ENCODE data around the gene CCDC30. TPM values are rescaled to one million over a fixed set of nuclear protein-coding genes. Genes with fewer than 3 reads are reported as not detected.
"Not testable (repeated sequence)": the region's sequence is repeated elsewhere in the genome, so short reads cannot be mapped to it uniquely, and the experiment has no call there.

The CCDC30 gene
- total RNA-seq, 1 donor from 2014 or later = 0.79 TPM

DNA sequence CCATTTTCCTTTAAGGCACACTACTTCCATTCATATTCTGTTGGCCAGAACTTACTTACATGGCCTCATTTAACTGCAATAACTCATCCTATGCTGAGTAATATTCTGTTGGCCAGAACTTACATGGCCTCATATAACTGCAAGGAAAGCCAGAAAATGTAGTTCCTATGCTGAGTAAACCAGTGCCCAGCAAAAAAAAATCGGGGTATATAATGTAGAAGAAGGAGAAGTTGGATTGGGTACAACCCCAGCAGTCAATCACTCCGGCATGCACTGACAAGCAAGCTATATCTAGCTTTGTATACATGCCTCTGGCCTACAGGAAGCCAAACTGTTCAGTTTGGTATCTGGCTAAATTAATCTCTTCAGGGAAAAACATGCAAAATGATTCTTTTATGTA lies 155.8 kb downstream of the CCDC30 start:
- Histone ChIP-seq H3K4me3 (ENCODE audit: low read depth, low read length) (no peak overlapping the region), H3K36me3 (ENCODE audit: control insufficient read depth, insufficient read depth, low read length) (no peaks in the 10 kb centered on the region), H3K27me3 (ENCODE audit: control insufficient read depth, insufficient read depth, low read length) (no peaks in the 10 kb centered on the region)
- FAIRE-seq (no peak), DNase-seq (ENCODE audit: low read depth) (peak; percentile 82)
- TF ChIP-seq, protein P1, sequence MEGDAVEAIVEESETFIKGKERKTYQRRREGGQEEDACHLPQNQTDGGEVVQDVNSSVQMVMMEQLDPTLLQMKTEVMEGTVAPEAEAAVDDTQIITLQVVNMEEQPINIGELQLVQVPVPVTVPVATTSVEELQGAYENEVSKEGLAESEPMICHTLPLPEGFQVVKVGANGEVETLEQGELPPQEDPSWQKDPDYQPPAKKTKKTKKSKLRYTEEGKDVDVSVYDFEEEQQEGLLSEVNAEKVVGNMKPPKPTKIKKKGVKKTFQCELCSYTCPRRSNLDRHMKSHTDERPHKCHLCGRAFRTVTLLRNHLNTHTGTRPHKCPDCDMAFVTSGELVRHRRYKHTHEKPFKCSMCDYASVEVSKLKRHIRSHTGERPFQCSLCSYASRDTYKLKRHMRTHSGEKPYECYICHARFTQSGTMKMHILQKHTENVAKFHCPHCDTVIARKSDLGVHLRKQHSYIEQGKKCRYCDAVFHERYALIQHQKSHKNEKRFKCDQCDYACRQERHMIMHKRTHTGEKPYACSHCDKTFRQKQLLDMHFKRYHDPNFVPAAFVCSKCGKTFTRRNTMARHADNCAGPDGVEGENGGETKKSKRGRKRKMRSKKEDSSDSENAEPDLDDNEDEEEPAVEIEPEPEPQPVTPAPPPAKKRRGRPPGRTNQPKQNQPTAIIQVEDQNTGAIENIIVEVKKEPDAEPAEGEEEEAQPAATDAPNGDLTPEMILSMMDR (IDR thresholded peaks at IDR 0.05; ENCODE audit: insufficient read depth, low read length, severe bottlenecking) = no peak

DNA sequence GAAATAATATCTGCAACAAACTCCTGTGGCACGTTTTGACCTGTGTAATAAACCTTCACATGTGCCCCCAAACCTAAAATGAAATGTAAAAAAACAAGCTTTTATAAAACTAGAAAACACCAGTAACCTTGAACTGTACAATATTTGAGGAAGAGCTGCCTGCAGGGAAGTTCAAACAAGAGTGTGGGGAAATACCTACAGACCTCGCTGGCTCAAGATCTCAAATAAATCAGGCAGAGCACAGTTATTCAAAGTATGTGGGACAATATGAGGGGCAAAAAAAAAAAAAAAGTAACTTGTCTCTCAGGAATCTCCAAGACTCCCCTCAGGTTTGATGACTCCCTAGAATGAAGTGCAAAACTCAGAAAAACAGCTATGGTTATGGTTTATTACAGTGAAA lies 157.2 kb downstream of the CCDC30 start:
- Histone ChIP-seq H3K36me3 (ENCODE audit: control insufficient read depth, insufficient read depth, low read length) (no peaks in the 10 kb centered on the region), H3K4me3 (ENCODE audit: low read depth, low read length) (no peak overlapping the region), H3K27me3 (ENCODE audit: control insufficient read depth, insufficient read depth, low read length) (no peaks in the 10 kb centered on the region)
- no peak for DNase-seq (ENCODE audit: low read depth)
- TF ChIP-seq, protein P1 (IDR thresholded peaks at IDR 0.05; ENCODE audit: insufficient read depth, low read length, severe bottlenecking) = no peak
- no peak for FAIRE-seq

DNA sequence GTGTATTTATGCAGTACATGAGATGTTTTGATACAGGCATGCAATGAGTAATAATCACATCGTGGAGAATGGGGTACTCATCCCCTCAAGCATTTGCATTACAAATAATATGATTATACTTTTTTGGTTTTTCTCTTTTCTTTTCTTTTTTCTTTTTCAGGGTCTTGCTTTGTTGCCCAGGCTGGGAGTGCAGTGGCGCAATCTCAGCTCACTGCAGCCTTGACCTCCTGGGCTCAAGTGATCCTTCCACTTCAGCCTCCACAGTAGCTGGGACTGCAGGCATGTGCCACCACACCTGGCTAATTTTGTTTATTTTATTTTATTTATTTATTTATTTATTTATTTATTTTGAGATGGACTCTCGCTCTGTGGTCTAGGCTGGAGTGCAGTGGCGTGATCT lies 158.1 kb downstream of the CCDC30 start:
- H3K36me3 ChIP-seq (ENCODE audit: control insufficient read depth, insufficient read depth, low read length); H3K4me3 ChIP-seq (ENCODE audit: low read depth, low read length); DNase-seq (ENCODE audit: low read depth); FAIRE-seq; H3K27me3 ChIP-seq (ENCODE audit: control insufficient read depth, insufficient read depth, low read length): not testable (repeated sequence)

DNA sequence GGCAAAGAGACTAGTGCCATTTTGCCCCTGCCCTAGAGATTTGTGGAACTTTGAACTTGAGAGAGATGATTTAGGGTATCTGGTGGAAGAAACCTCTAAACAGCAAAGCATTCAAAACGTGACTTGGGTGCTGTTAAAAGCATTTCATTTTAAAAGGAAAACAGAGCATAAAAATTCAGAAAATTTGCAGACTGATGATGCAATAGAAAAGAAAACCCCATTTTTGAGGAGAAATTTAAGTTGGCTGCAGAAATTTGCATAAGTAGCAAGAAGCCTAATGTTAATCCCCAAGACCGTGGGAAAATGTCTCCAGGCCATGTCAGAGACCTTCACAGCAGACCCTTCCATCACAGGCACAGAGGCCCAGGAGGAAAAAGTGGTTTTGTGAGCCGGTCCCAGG lies 164.1 kb downstream of the CCDC30 start:
- H3K36me3 ChIP-seq (ENCODE audit: control insufficient read depth, insufficient read depth, low read length); H3K4me3 ChIP-seq (ENCODE audit: low read depth, low read length); FAIRE-seq; H3K27me3 ChIP-seq (ENCODE audit: control insufficient read depth, insufficient read depth, low read length); DNase-seq (ENCODE audit: low read depth): not testable (repeated sequence)

DNA sequence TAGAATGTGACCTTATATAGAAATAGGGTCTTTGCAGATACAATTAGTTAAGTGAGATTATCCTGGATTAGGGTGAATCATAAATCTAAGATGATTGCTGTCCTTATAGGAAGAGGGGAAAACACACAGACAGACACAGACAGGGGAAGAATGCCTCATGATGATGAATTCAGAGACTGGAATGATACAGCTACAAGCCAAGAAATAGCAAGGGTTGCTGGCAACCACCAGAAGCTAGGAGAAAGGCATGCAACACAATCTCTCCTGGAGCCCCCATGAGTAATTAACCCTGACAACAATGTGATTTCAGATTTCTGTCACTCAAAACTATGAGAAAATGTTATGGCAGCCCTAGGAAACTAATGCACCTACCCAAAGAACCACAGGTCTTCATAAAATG lies 176.0 kb downstream of the CCDC30 start:
- H3K27me3 ChIP-seq (ENCODE audit: control insufficient read depth, insufficient read depth, low read length) = no peaks in the 10 kb centered on the region
- no peak for DNase-seq (ENCODE audit: low read depth)
- no peak overlapping the region for H3K4me3 ChIP-seq (ENCODE audit: low read depth, low read length)
- TF ChIP-seq, protein P1 (IDR thresholded peaks at IDR 0.05; ENCODE audit: insufficient read depth, low read length, severe bottlenecking) = no peak
- H3K36me3 ChIP-seq (ENCODE audit: control insufficient read depth, insufficient read depth, low read length) = no peaks in the 10 kb centered on the region
- no peak for FAIRE-seq

DNA sequence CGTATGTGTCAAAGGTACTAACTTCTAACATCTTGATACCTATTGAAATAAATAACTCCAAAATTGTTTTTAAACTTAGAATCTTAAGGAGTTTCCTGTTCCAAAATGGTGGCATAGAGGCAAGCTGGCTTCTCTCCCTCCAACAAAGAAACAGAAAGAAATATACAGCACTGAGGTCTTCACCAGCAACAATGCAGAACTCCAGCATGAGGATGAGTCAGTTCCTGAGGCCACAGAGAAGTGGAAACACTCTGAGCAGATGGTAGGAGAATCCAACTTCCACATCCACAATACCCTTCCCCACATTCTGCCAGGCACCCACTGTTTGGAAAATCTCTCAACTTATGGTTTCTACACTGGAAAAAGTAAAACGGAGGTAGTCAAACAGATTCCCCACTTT lies 183.0 kb downstream of the CCDC30 start:
- no peaks in the 10 kb centered on the region for H3K36me3 ChIP-seq (ENCODE audit: control insufficient read depth, insufficient read depth, low read length)
- TF ChIP-seq, protein P1 (IDR thresholded peaks at IDR 0.05; ENCODE audit: insufficient read depth, low read length, severe bottlenecking) = no peak
- H3K4me3 ChIP-seq (ENCODE audit: low read depth, low read length) = no peak overlapping the region
- DNase-seq (ENCODE audit: low read depth) (no peak), FAIRE-seq (no peak)
- H3K27me3 ChIP-seq (ENCODE audit: control insufficient read depth, insufficient read depth, low read length) = no peaks in the 10 kb centered on the region

DNA sequence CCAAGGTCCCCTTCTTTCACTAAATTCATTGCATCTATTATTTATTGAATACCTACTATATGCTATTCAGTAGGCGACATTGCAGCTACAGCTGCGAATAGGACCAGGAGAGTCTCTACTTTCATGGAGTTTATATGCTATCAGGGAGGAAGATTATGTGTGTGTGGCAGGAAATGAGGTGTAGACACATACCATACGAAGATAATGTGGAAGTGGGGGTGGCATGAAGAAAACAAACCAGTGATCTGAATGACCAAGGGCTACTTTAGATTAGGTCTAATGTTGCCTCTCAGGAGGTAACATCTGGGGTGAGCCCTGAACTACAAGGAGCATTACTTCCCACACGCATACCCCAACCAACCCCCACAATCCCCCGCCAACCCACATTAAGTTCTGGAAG lies 194.1 kb downstream of the CCDC30 start:
- Histone ChIP-seq H3K27me3 (ENCODE audit: control insufficient read depth, insufficient read depth, low read length) (no peaks in the 10 kb centered on the region), H3K36me3 (ENCODE audit: control insufficient read depth, insufficient read depth, low read length) (peaks cover 4% of the 10 kb centered on the region), H3K4me3 (ENCODE audit: low read depth, low read length) (no peak overlapping the region)
- TF ChIP-seq, protein P1 (IDR thresholded peaks at IDR 0.05; ENCODE audit: insufficient read depth, low read length, severe bottlenecking) = no peak
- DNase-seq (ENCODE audit: low read depth) = peak; percentile 21
- no peak for FAIRE-seq
